HG03159 (cell line): Measurements from ENCODE around the gene ARHGEF28.

Experiments used
- ATAC-seq: cut with Tn5 transposase; IDR thresholded peaks from one replicate; pipeline ENCODE4 v1.9.1; 2021; ENCODE audit warnings: mild to moderate bottlenecking, moderate library complexity; ENCODE audit not compliant: unreplicated experiment

The ARHGEF28 gene

GRCh38 chr5:73985145-73985544 lies 359.1 kb downstream of the ARHGEF28 start:
- no peak for ATAC-seq

DNA sequence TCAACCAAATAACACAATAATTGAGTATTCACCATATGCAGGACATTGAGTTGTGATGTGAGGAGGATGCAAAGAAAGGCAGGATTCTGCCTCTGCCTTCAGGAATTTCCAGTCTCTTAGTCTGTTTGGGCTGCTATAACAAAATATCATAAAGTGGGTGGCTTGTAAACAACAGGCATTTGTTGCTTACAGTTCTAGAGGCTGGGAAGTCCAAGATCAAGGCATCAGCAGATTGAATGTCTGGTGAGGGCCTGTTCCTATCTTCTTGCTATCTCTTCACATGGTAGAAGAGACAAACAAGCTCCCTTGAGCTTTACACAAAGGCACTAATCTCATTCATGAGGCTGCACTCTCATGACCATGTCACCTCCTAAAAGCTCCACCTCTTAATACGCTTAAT lies 360.7 kb downstream of the ARHGEF28 start:
- no peak for ATAC-seq

DNA sequence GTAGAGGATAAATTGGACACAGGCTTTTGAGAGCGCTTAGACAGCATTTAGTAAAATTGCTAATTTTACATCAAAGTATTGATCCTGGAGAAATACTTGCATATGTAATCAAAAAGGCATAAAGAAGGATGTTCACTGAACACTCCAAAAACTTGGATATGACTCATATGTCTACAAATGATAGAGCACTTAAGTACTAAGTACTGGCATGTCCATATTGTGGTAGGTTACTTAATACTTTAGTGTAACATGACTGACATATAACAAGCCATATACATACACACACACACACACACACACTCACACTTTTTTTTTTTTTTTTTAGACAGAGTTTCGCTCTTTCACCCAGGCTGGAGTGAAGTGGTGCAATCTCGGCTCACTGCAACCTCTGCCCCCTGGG lies 361.9 kb downstream of the ARHGEF28 start:
- no peak for ATAC-seq

DNA sequence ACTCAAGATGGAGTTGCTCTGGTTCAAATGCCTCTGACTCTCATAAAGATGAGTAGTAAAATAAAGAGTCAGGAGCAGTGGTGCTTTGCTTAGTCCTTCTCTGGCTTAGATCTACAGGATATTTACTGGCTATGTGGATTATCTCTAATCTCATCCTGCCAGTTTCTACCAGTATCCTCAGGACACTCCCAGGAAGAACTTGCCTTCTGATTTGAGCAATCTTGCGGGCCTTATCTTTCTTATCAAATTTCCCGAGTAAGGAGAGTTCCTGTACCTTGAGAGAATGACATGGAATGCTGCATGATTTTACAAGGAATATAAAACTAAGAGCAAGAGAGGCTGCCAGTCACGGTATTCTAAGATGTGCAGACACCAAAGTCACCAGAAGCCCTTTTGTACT lies 364.0 kb downstream of the ARHGEF28 start:
- no peak for ATAC-seq
